DOHH2 (cell line): Measurements from ENCODE around the gene FGFR1OP2.

Experiments
- EZH2phosphoT487 ChIP-seq: fragments of 200-600 bp; sonication (generic); IDR thresholded peaks from 2 replicates; pipeline ENCODE4 v1.6.1; 2017; ENCODE audit warnings: borderline replicate concordance, mild to moderate bottlenecking, antibody characterized with exemption, low read length, moderate library complexity, mixed read lengths
- TF ChIP-seq, protein P1 (sequence below): fragments of 200-600 bp; sonication (generic); IDR thresholded peaks from one replicate; pipeline ENCODE4 v1.5.1; 2014; ENCODE audit warnings: antibody characterized with exemption, mild to moderate bottlenecking, low read depth, low read length; ENCODE audit not compliant: poor library complexity, severe bottlenecking

DNA sequence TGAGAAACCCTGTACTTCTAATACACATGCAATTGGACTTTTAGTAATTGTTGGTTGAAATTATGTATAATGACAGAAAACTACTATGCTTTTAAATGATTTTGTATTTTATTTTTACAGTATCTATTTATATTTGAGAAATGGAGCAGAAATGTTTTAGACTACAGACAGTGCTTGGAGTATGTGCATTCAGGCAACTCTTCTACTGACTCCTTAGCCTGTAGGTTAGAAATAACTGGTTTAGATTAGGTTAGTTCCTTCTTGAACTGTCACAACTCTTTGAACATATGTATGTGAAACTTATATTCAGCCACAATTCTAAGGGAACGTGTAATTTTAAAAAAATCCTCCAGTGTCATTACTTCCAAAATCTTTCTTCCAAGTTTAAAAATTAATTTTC lies 1.7 kb downstream of the FGFR1OP2 start:
- TF ChIP-seq, protein P1, sequence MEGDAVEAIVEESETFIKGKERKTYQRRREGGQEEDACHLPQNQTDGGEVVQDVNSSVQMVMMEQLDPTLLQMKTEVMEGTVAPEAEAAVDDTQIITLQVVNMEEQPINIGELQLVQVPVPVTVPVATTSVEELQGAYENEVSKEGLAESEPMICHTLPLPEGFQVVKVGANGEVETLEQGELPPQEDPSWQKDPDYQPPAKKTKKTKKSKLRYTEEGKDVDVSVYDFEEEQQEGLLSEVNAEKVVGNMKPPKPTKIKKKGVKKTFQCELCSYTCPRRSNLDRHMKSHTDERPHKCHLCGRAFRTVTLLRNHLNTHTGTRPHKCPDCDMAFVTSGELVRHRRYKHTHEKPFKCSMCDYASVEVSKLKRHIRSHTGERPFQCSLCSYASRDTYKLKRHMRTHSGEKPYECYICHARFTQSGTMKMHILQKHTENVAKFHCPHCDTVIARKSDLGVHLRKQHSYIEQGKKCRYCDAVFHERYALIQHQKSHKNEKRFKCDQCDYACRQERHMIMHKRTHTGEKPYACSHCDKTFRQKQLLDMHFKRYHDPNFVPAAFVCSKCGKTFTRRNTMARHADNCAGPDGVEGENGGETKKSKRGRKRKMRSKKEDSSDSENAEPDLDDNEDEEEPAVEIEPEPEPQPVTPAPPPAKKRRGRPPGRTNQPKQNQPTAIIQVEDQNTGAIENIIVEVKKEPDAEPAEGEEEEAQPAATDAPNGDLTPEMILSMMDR: no peak
- TF ChIP-seq EZH2phosphoT487: no peak
